Natural killer cell treated with Interleukin-12 subunit alpha and Interleukin-12 subunit beta and Interleukin-15 and Interleukin-18, amount 100 ng/mL, for 72 hours (primary cell): ENCODE data around the gene GALNT9. TPM values are rescaled to one million over a fixed set of nuclear protein-coding genes. Genes with fewer than 3 reads are reported as not detected.

Source experiments
- ATAC-seq, 2 donors: fragments of 150-1000 bp; cut with Tn5 transposase in 1 of 2; sonication (Bioruptor Pico), chemical (Tn5 transposase) in 1 of 2; 2 replicates each; pipeline ENCODE4 v1.10.0; 2021
- DNase-seq: peaks from one replicate; pipeline ENCODE4 v3.0.0; 2022; ENCODE audit warnings: low spot score
- H3K27ac Mint-ChIP-seq, 2 donors: 1 replicate in 1 of 2; 2 replicates in 1 of 2; pipeline ENCODE4 v1.8.0; 2022; ENCODE audit warnings: mixed read lengths in 2 of 2, mild to moderate bottlenecking in 1 of 2, moderate library complexity in 1 of 2
- H3K27me3 Mint-ChIP-seq, 2 donors: 1 replicate in 1 of 2; 2 replicates in 1 of 2; pipeline ENCODE4 v1.8.0; 2022; ENCODE audit warnings: mixed read lengths in 2 of 2
- H3K36me3 Mint-ChIP-seq: one replicate; pipeline ENCODE4 v1.8.0; 2022; ENCODE audit warnings: mixed read lengths
- H3K4me1 Mint-ChIP-seq, 2 donors: 1 replicate in 1 of 2; 2 replicates in 1 of 2; pipeline ENCODE4 v1.8.0; 2022; ENCODE audit warnings: low read depth in 2 of 2, mixed read lengths in 2 of 2, mild to moderate bottlenecking in 1 of 2
- H3K4me3 Mint-ChIP-seq: one replicate; pipeline ENCODE4 v1.8.0; 2022; ENCODE audit warnings: mixed read lengths
- H3K9me3 Mint-ChIP-seq: 2 replicates; pipeline ENCODE4 v1.8.0; 2022; ENCODE audit warnings: mixed read lengths
- total RNA-seq, 2 donors: library from RNA; stranded (reverse); gene quantifications; one replicate each; pipeline ENCODE4 v1.2.3, GENCODE V29; 2022

The GALNT9 gene
- total RNA-seq, 2 donors from 2014 or later, result not detected

GRCh38 chr12:132164426-132164825 lies 165.0 kb downstream of the GALNT9 start:
- H3K36me3 Mint-ChIP-seq, result no peaks in the 10 kb centered on the region
- peaks cover 0 to 3% of the 10 kb centered on the region in 2 donors for H3K27me3 Mint-ChIP-seq
- peaks cover 7 to 16% of the 10 kb centered on the region in 2 donors for H3K4me1 Mint-ChIP-seq
- H3K27ac Mint-ChIP-seq, result peak overlapping the region in 1 of 2 donors; percentile 4
- peaks cover 4% of the 10 kb centered on the region for H3K9me3 Mint-ChIP-seq
- ATAC-seq (no peak), DNase-seq (no peak)
- H3K4me3 Mint-ChIP-seq, result peak overlapping the region; percentile 4

GRCh38 chr12:132163911-132164288 lies 165.5 kb downstream of the GALNT9 start:
- DNase-seq (peak; percentile 57), ATAC-seq (no peak)
- H3K27me3 Mint-ChIP-seq, result peaks cover 0 to 3% of the 10 kb centered on the region in 2 donors
- H3K4me1 Mint-ChIP-seq, result peaks cover 7 to 16% of the 10 kb centered on the region in 2 donors
- H3K36me3 Mint-ChIP-seq, result no peaks in the 10 kb centered on the region
- peaks cover 4% of the 10 kb centered on the region for H3K9me3 Mint-ChIP-seq
- H3K27ac Mint-ChIP-seq, result peak overlapping the region in 1 of 2 donors; percentile 4
- H3K4me3 Mint-ChIP-seq, result peak overlapping the region; percentile 4

- Mint-ChIP-seq H3K36me3 (no peaks in the 10 kb centered on the region), H3K9me3 (peaks cover 4% of the 10 kb centered on the region), H3K27me3 (peaks cover 0 to 3% of the 10 kb centered on the region in 2 donors), H3K4me3 (peak overlapping the region; percentile 25), H3K27ac (no peak overlapping the region), H3K4me1 (peaks cover 7 to 16% of the 10 kb centered on the region in 2 donors)
- DNase-seq (peak; percentile 60), ATAC-seq (peak in 1 of 2 donors; percentile 2)
These were observed 166.1 kb downstream of the GALNT9 start for GRCh38 chr12:132163041-132163910.

- Mint-ChIP-seq H3K27me3 (peaks cover 0 to 3% of the 10 kb centered on the region in 2 donors), H3K27ac (no peak overlapping the region), H3K36me3 (no peaks in the 10 kb centered on the region), H3K4me3 (peak overlapping the region; percentile 41), H3K4me1 (peaks cover 7 to 16% of the 10 kb centered on the region in 2 donors), H3K9me3 (peaks cover 4% of the 10 kb centered on the region)
- peak; percentile 77 to 87 for ATAC-seq
- peak; percentile 58 for DNase-seq
These were observed 166.8 kb downstream of the GALNT9 start for GRCh38 chr12:132162508-132163031.

- Mint-ChIP-seq H3K36me3 (no peaks in the 10 kb centered on the region), H3K27me3 (peaks cover 0 to 3% of the 10 kb centered on the region in 2 donors), H3K27ac (no peak overlapping the region), H3K9me3 (peaks cover 3% of the 10 kb centered on the region), H3K4me1 (peaks cover 7 to 16% of the 10 kb centered on the region in 2 donors), H3K4me3 (peak overlapping the region; percentile 41)
- DNase-seq (peak; percentile 54), ATAC-seq (no peak)
These were observed 167.4 kb downstream of the GALNT9 start for GRCh38 chr12:132161796-132162507.

GRCh38 chr12:132161036-132161781 lies 168.2 kb downstream of the GALNT9 start:
- Mint-ChIP-seq H3K36me3 (no peaks in the 10 kb centered on the region), H3K27me3 (peaks cover 0 to 3% of the 10 kb centered on the region in 2 donors), H3K4me1 (peaks cover 7 to 12% of the 10 kb centered on the region in 2 donors), H3K9me3 (no peaks in the 10 kb centered on the region), H3K4me3 (no peak overlapping the region), H3K27ac (no peak overlapping the region)
- DNase-seq (peak; percentile 61), ATAC-seq (no peak)

- Mint-ChIP-seq H3K27me3 (peaks cover 0 to 3% of the 10 kb centered on the region in 2 donors), H3K4me1 (peaks cover 7 to 12% of the 10 kb centered on the region in 2 donors), H3K27ac (no peak overlapping the region), H3K4me3 (no peak overlapping the region), H3K9me3 (no peaks in the 10 kb centered on the region), H3K36me3 (no peaks in the 10 kb centered on the region)
- ATAC-seq, result no peak
- DNase-seq, result peak; percentile 46
These were observed 168.8 kb downstream of the GALNT9 start for GRCh38 chr12:132160601-132161035.

- peaks cover 7 to 12% of the 10 kb centered on the region in 2 donors for H3K4me1 Mint-ChIP-seq
These were observed 169.4 kb downstream of the GALNT9 start for GRCh38 chr12:132160016-132160415.

GRCh38 chr12:132159555-132160003 lies 169.8 kb downstream of the GALNT9 start:
- Mint-ChIP-seq H3K27ac (no peak overlapping the region), H3K27me3 (peaks cover 0 to 3% of the 10 kb centered on the region in 2 donors), H3K9me3 (no peaks in the 10 kb centered on the region), H3K4me1 (peaks cover 7 to 12% of the 10 kb centered on the region in 2 donors), H3K4me3 (no peak overlapping the region), H3K36me3 (no peaks in the 10 kb centered on the region)
- ATAC-seq (no peak), DNase-seq (peak; percentile 34)

More at GRCh38 chr12:132160016-132160415, 169.4 kb downstream of the GALNT9 start:
- DNase-seq (peak; percentile 51), ATAC-seq (no peak)
- Mint-ChIP-seq H3K36me3 (no peaks in the 10 kb centered on the region), H3K27ac (no peak overlapping the region), H3K27me3 (peaks cover 0 to 3% of the 10 kb centered on the region in 2 donors), H3K4me3 (no peak overlapping the region), H3K9me3 (no peaks in the 10 kb centered on the region)

- Mint-ChIP-seq H3K4me1 (peaks cover under 1 to 7% of the 10 kb centered on the region in 2 donors), H3K9me3 (no peaks in the 10 kb centered on the region), H3K4me3 (no peak overlapping the region), H3K27me3 (no peaks in the 10 kb centered on the region), H3K27ac (no peak overlapping the region), H3K36me3 (no peaks in the 10 kb centered on the region)
- peak; percentile 44 for DNase-seq
- ATAC-seq, result no peak
These were observed 170.5 kb downstream of the GALNT9 start for GRCh38 chr12:132158677-132159554.

- ATAC-seq, result no peak
- no peaks in the 10 kb centered on the region for H3K9me3 Mint-ChIP-seq
- H3K4me3 Mint-ChIP-seq, result no peak overlapping the region
- no peaks in the 10 kb centered on the region for H3K27me3 Mint-ChIP-seq
- peaks cover 0 to 3% of the 10 kb centered on the region in 2 donors for H3K4me1 Mint-ChIP-seq
- no peak overlapping the region for H3K27ac Mint-ChIP-seq
- H3K36me3 Mint-ChIP-seq, result no peaks in the 10 kb centered on the region
- peak; percentile 2 for DNase-seq
These were observed 171.5 kb downstream of the GALNT9 start for GRCh38 chr12:132157733-132158409.
